AG10803 (cell line): ENCODE measurements around the gene SGO2.
"Not testable (repeated sequence)": the region's sequence is repeated elsewhere in the genome, so short reads cannot be mapped to it uniquely, and the experiment has no call there.

ENCODE experiments used
- DNase-seq: peaks from one replicate; pipeline ENCODE4 v3.0.0; 2010; ENCODE audit warnings: low read depth
- H3K4me3 ChIP-seq: 2 replicates; pipeline ENCODE4 v1.5.1; 2011; ENCODE audit warnings: mild to moderate bottlenecking, low read length, control low read depth
- CTCF ChIP-seq: conservative IDR thresholded peaks from 2 replicates; pipeline ENCODE4 v1.5.1; 2011; ENCODE audit warnings: mild to moderate bottlenecking, low read length, control low read depth, inconsistent platforms

Gene SGO2

GRCh38 chr2:200603972-200604371, 78.0 kb downstream of the SGO2 start:
- no peak for TF ChIP-seq CTCF
- H3K4me3 ChIP-seq: no peak overlapping the region
- peak; percentile 74 for DNase-seq

- no peak for TF ChIP-seq CTCF
- peak; percentile 58 for DNase-seq
- H3K4me3 ChIP-seq: no peak overlapping the region
Measured at GRCh38 chr2:200604571-200605255, 78.7 kb downstream of the SGO2 start.

GRCh38 chr2:200608341-200609027, 82.5 kb downstream of the SGO2 start:
- TF ChIP-seq CTCF: no peak
- no peak for DNase-seq
- H3K4me3 ChIP-seq: no peak overlapping the region

- no peak for TF ChIP-seq CTCF
- peak; percentile 94 for DNase-seq
- peak overlapping the region; percentile 39 for H3K4me3 ChIP-seq
Measured at GRCh38 chr2:200609028-200609614, 83.1 kb downstream of the SGO2 start.

GRCh38 chr2:200610217-200610616, 84.2 kb downstream of the SGO2 start:
- DNase-seq, H3K4me3 ChIP-seq: not testable (repeated sequence)

GRCh38 chr2:200613692-200614091, 87.7 kb downstream of the SGO2 start:
- H3K4me3 ChIP-seq: no peak overlapping the region
- no peak for TF ChIP-seq CTCF
- DNase-seq: no peak

GRCh38 chr2:200614249-200614648, 88.2 kb downstream of the SGO2 start:
- no peak for TF ChIP-seq CTCF
- H3K4me3 ChIP-seq: no peak overlapping the region
- peak; percentile 32 for DNase-seq
